Ecto neural progenitor cell (in vitro differentiated cells): ENCODE data around the gene ACSL3.
"Not testable (repeated sequence)": the region's sequence is repeated elsewhere in the genome, so short reads cannot be mapped to it uniquely, and the experiment has no call there.

Source experiments
- DNase-seq: peaks from one replicate; pipeline ENCODE4 v3.0.0-alpha.2; 2018; ENCODE audit warnings: low spot score

Gene ACSL3

DNA sequence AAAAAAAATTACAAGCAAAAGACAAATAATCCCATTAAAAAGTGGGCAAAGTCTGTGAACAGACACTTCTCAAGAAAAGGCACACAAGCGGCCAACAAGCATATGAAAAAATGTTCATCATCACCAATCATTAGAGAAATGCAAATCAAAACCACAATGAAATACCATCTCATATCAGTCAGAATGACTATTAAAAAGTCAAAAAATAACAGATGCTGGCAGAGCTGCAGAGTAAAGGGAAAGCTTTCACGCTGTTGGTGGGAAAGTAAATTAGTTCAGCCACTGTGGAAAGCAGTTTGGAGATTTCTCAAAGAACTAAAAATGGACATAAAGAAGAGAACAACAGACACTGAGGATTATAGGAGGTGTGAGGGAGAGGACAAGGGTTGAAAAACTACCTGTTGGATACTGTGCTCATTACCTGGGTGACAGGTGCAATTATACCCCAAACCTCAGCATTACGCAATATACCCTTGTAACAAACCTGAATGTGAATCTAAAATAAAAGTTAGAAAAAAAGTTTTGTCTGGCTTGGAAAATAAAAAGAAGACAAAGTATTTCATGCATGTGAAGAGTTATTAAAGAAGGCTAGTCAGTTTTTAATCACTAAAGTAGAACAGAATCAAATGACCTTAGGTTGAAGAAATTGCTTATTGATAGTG lies 8.7 kb upstream of the ACSL3 start:
- no peak for DNase-seq

DNA sequence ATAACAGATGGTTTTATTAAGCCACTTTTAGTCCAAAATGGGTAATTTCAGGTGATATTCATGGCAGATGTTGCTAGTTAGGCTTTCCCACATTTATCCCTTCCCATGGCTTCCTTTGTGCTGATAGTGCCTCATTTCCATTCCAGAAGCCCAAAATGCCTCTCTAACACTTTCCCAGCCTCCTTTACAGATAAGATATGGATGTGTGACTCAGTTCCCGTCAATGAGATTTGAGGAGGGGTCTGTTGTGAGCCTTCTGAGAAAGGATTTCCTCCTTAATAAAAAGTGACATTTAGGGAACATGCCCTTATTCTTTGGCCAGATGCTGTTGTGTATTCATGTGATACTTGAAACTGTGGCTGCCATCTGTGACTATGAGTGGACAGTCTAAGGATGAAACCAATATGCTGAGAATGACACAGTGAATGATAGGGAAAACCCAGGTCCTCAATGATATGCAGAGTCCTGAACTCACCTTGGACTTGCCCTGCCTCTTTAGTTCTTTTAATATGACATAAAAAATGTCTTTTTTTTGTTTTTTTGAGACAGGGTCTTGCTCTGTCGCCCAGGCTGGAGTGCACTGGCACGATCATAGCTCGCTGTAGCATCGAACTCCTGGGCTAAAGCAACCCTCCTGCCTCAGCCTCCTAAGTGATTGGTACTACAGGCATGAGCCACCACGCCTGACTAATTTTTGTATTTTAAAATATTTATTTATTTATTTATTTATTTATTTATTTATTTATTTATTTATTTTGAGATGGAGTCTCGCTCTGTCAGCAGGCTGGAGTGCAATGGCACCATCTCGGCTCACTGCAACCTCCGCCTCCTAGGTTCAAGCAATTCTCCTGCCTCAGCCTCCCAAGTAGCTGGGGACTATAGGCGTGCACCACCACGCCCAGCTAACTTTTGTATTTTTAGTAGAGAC lies 5.8 kb upstream of the ACSL3 start:
- no peak for DNase-seq

DNA sequence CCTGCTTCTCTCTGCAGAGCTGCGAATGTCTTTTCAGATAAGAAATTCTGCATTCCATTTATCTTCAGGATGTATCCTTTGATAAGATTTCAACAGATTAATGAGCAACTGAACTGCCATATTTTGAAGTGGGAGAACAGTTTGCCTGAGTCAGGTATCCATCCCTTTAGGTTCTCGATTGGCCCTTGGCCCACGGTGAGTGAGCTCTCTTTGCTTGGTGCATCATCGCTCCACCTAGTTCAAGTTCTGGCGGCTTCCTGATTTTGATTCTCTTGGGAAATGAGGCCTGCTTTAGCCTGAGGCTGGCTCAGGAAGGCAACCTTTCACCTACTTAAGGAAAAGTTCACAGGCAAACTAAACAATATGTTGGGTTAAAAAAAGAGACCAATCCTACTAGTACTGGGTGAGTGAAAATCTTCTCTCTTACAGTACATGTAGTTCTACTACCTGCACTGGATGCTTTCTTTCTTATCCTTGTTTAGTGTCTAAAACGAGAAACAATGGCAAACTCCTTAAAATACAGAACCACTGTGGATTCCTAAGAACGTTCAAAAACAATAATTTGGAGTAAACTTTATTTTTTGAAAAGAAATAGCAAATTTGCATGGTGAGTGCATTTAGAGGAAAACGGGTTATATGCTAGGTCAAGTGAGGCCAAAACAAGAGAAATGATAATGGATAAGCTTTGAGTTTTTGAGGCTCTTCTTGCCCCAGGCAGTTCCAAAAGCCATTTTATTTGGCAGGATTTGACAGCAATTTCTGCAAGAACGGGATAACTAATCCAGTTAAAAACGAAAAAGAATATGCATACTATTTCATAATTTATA lies 837 bp upstream of the ACSL3 start:
- DNase-seq = peak; percentile 58

DNA sequence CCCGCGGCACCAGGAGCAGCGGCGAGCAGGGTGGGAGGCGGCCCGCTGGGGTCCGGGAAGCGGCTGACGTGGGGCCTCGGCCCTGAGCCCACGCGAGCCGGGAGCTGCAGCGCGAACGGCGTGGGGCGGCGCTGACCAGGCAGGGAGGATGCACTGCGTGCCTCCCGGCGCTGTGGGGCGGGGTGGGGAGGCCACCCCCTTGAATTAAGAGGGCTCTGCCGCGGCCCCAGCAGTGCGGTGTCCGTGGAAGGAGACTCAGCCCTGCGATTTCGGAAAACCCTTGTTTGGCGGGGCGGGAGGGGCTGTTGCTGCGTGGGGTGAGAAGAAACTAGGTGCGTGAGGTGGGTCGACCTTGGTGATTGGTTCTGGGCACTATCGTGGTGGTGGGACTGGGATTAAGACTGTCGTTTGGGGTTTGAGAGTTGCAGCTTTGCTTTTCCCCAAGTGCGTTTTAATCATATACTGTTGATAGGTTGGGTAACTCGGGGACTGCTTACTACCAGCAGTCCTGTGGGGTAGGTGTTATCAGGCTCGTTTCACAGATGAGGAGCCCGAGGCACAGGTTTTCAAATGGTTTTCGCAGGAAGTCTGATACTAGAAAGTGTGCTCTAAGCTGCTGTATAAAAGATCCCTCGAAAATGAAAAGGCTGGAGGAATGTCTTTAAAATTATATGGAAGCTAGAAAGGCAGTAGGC lies 722 bp downstream of the ACSL3 start:
- DNase-seq = peak; percentile 64

DNA sequence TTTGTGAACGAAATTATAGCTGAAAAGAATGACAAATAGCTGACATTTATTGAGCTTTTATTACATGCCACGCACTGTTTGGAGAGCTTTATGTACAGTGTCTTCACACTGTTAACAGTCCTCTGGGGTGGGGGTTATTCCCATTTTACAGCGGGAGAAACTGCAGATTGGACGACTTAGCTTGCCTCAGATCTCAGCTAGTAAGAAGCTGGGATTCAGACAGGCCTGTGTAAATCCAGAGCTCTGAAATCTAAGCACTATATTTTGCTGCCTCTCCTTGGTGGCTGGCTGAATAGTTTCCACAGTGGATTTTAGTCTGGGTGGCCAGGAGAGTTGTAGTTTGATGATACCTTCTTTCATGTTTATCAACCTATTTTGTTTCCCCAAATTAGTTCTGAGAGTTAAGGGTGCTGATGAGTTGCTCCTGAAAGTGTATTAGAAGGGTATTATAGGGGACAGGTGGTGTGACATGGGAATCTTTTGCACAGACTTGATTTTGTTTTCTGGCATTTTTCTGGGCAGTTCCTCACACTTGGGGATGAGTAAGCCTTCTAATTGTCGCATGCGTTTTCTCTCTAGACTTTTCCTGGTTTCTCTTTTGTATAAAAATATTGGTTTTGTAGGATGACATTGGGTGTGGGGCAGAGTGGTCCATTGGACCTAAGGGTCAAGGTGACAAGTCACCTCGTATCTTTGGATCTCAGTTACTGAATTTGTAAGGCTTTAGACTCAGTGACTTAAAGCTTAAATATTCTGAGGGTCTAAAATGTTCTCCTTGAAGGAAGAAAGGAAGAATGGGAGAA lies 1.5 kb downstream of the ACSL3 start:
- DNase-seq = no peak

DNA sequence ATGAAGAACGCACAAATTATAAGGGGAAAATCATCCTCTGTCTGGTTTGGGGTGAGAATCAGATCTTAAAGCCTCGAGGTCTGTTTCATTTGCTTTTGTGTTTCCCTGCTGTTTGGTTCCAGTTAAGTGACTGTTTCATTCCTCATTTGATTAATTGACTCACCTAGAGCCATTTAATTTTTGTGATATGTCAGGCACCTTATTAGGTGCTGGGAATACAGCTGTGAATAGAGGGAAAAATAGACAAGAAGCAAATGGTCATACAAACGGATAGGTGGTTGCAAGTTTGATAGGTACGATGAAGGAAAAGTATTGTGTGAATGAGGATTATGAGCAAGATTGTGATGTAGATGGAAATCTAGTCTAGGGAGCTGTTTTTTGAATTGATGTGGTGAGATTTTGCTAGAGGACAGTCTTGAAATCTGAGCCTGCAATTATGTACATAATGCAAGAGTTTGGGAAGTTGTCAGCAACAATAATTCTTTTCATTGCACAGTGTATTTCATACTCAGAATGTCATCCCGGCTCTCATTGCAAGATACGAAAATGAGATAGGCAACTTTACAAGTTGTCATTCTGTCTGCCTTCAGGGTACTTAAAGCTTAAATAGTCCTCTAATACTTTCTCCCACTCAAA lies 2.2 kb downstream of the ACSL3 start:
- DNase-seq = no peak

DNA sequence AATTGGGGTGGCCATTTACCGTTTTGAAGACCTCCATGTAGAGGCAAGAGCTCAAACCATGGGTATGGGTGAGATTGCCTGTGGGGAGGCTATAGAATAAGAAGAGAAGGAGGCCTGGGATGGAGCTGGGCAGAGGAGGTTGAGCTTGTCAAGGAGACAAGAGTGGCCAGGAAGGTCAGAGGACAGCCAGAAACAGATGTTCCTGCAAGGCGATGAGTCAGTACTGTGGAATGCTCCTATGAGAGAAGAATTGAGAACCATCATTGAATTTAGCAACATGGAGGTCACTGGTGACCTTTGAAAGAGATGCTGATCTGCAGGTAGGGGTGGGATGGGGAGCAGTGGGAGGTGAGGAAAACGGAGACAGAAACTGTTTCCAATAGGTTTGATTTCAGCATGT lies 3.5 kb downstream of the ACSL3 start:
- no peak for DNase-seq

DNA sequence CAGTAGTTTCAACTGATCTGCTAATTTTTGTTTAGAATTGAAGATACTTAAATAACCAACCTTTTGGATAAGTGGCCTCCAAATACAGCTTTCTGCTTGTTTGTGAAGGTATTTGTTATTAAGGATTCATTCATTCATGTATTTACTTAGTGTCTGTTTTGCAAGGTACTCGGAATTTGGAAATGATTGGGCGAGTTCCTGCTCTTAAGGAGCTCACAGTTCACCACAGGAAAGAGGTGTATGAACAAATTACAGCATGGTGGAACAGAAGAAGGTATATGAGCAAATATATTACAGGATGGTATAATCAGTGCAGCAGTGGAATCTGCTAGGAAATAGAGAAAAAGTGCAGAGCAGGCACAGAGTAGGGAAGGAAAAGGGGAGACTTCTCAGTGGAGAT lies 4.5 kb downstream of the ACSL3 start:
- no peak for DNase-seq

DNA sequence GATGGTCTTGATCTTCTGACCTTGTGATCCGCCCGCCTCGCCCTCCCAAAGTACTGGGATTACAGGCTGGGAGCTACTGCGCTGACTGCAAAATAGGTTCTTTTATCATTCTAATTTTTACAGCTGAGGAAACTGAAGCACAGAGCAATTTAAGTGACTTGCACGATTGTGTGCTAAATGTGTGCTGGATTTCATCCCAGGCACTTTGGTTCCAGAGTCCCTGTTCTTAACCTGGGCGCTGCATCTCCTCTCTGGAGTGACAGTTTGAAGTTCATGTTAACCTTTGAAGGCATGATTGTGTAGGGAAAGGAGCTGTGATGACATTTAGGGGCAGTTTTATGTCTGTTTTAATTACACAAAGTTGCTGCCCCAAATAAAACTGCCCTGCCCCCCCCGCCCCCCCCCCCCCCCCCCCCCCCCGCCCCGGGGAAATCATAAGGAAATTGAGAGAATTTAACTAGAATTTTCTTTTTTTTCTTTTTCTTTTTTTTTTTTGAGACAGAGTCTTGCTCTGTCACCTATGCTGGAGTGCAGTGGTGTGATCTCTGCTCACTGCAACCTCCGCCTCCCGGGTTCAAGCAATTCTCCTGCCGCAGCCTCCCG lies 5.6 kb downstream of the ACSL3 start:
- no peak for DNase-seq

DNA sequence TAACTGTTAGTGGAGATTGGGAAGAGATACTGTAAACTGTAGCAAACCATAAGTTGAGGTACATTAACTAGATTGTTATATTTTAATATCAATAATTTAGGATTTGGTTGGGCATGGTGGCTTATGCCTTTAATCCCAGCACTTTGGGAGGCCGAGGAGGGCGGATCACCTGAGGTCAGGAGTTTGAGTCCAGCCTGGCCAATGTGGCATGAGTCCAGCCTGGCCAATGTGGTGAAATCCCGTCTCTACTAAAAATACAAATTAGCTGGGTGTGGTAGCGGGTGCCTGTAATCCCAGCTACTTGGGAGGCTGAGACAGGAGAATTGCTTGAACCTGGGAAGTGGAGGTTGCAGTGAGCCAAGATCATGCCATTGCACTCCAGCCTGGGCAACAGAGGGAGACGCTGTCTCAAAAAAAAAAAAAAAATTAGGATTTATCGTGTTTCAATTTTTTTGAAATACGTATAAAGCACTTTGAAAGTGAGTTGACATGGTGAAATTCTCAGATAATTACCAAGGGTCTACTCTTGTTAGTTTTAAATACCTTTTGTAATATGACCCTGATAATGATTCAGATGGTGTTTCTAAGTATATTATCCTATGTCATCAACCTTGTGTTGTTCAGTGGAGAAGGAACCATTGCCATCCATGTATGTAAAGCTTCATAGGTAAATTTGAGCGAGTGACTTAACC lies 7.9 kb downstream of the ACSL3 start:
- not testable (repeated sequence) for DNase-seq

DNA sequence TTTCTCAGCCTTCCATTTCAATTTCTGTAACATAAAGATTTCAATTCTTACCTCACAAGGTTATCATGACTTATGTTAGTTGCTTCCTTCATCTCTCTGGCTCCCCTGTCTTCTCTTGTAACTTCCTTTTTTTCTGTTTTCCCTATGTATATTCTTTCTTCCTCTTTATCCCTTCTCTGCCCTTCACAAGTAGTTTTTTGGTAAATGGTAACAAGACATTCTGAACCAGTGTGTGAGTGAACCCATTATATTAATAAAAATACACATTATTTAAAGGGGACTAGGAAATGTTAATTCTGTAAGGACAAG lies 8.4 kb downstream of the ACSL3 start:
- DNase-seq = no peak

DNA sequence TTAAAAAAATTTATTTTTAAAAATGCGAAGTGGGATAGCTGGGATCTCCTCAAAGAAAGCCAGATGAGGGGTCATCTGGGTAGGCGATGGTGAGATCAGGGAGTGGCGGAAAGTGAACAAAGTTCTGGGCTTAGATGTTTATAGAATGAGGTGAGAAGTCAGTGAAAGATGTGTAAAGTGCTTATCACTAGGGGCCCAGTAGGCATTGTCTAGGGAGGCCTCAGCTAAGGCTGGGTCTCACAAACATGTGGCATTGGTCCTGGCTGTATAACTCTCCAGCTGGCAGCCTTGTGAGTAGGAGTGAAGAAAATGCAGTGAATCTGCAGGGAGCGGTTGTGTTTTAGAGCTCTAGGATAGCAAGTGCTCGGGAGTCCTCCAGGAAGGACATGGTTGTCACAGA lies 10.5 kb downstream of the ACSL3 start:
- no peak for DNase-seq

DNA sequence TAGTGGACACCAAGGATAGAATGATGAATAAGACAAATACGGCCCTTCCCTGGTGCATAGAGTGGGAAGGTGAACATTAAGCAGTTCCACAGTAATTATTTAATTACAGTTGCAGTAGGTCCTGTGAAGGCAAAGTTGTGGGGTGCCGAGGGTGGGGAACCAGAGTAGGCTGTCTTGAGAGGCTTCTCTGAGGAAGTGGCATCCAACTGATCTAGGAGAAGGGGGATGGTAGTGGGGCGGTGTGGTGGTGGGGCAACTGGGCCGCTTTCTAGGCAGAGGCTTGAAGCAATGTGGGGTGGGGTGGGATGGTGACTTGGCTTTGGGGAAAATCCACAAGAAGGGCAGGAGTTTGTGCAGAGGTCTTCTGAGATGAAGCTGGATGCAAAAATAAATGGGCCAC lies 11.7 kb downstream of the ACSL3 start:
- no peak for DNase-seq

DNA sequence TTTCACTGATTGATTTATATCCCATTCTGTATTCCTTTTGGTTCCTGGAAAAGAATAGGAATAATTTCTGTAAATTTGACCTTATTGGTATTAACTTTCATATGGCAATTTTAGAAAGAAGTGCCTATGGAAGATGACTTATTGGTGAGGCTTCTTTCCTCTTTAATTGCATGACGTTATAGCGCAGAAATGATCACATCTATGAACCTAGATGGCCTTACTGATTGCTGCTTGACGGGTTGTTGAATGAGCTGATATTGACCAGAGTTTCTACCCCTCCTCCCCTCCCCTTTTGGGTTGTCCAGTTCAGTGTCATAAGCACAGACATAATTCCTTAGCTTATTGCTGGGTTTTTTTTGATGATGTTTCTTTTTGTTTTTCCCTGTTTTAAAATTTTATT lies 14.6 kb downstream of the ACSL3 start:
- DNase-seq = no peak

DNA sequence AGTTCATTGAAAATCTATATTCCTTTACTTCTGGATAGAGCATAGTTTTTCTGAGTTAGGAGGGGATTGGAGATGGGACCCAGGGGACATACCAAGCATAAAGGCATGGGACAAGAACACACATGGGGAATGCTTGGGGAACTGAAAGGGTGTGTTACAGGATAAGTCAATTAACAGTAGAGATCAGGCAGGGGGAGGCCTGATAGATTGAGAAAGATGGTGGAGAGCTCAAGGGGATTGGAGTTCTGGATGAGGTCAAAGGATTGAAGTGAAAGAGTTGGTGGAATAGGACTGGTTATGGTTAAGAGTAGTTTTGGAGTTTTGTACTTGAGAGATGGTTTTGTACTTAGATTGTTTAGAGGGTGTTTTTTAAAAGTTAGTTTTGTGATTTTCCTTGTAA lies 16.1 kb downstream of the ACSL3 start:
- no peak for DNase-seq

DNA sequence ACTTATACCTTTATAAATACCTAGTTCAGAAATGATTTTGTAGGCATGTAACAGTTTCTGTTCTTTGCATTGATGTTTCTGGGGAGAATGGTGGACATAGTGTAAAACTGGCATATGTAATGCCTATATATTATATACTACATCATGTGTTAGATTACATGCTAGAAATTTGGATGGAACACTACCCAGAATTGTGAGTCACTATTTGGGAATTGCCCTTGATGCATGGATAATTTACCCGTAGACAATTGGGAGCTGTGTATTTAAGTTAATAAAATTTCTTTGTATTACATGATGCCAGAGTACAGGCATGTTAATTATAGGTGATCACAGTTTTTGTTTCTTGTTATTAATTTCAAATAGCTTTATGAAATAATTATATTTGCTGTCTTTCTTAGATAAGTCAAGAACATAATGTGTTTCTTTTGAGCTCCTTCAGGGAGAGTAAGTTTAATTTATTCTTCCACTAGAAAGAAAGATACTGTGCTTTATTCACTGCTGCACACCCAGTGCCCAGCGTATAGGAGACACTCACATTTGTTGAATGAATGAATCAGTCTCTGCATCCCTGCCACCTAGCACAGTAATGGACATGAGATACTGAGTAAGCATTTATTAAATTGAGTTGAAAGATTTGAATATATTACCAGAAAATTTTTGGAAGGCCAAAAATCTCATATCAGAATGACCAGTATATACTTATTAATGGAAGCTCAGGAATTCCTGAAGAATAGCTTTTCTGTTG lies 16.9 kb downstream of the ACSL3 start:
- no peak for DNase-seq

DNA sequence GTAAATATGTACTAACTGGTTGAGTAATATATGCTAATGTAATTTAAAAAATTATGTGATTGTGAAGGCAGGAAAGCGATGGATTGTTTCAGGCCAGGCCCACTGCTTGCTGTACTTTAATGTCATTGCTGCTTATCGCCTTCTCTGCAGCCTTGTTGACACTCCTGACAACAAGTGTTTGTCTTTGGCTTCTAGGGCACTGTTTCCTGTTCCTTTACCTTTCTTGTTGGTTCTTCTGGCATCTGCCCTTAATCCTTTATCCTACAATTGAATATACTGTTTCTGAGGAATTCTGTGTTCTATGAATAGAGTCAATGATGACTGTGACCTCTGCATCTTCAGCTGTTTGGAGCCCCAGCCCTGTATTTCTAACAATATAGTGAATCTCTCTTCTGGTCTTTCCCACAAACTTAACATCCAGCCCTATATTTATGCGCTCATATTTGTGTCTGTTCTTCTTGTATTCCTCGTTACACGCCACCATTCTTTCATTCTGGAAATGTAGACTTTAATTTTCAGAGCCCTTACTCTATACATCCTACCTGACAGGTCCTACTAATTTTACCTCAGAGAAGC lies 17.6 kb downstream of the ACSL3 start:
- no peak for DNase-seq

DNA sequence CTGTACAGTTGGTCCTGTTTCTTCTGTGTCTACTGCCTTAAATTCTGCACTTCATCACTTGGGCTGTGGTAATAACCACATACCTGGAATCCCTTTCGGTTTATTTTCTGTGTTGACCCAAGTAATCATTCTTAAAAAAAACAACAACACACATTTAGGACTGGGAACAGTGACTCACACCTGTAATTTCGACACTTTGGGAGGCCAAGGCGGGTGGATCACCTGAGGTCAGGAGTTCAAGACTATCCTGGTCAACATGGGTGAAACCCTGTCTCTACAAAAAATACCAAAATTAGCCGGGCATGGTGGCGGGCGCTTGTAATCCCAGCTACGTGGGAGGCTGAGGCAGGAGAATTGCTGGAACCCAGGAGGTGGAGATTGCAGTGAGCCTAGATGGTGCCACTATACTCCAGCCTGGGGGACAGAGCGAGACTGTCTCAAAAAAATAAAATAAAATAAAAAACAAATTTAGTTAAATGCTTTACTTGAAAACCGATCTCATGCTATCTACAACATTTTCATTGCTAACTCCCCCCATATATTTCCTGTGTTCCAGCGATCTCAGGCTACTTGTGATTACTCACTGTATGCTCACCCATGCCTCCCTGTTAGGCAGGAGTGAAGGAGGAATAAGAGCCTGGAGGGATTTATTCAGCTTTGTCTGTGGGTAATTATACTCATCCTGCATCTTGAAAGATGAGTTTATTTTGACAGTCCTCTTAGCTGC lies 18.2 kb downstream of the ACSL3 start:
- DNase-seq = no peak
